Inferior parietal cortex (tissue), 1 donor: ENCODE results near the gene PFN2.
"Not testable (repeated sequence)": the region's sequence is repeated elsewhere in the genome, so short reads cannot be mapped to it uniquely, and the experiment has no call there.

Experiments used
- DNase-seq: peaks from one replicate; pipeline ENCODE4 v3.0.0-alpha.2; 2016; ENCODE audit errors: extremely low spot score

The PFN2 gene

GRCh38 chr3:149968216-149968615 lies 2.5 kb downstream of the PFN2 start:
- DNase-seq, result no peak

- peak; percentile 83 for DNase-seq
These were observed 3.5 kb downstream of the PFN2 start for GRCh38 chr3:149967086-149967685.

GRCh38 chr3:149965278-149965677 lies 5.4 kb downstream of the PFN2 start:
- DNase-seq, result no peak

DNA sequence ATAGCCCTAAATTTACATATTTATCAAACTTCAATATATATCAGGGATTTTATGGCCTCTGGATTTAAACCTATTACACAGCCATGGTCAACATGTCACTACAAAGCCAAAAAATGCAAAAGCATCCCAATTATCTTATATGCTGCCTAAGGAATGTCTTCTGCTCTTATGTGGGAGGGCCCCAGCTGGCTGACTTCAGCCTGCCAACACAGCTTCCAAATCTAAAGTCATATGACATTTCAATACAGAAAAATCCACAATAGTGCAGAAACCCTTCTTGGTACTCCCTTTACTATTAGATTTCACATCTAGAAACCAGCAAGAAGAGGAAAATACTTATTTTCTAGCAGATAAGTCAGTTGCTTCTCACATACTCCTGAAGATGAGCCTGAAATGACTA lies 6.4 kb downstream of the PFN2 start:
- no peak for DNase-seq

DNA sequence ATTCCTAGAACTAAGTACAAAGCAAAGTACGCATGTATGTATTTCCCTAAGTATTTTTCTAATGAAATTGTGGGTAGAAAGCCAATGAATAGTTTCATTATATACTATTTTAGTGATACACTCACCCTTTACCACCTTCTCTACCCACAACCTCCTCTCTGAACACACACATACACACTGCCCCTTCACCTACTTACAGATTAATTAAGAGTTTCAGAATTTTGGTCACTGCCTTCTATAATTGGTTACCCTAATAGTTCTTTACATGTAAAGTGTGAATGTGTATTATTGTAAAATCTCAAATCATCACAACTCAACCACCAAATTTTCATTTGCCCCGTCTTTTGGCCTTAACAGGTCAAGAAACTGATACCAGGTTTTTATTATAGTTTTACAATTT lies 7.2 kb downstream of the PFN2 start:
- no peak for DNase-seq

- DNase-seq, result no peak
These were observed 11.3 kb downstream of the PFN2 start for GRCh38 chr3:149959443-149959842.

DNA sequence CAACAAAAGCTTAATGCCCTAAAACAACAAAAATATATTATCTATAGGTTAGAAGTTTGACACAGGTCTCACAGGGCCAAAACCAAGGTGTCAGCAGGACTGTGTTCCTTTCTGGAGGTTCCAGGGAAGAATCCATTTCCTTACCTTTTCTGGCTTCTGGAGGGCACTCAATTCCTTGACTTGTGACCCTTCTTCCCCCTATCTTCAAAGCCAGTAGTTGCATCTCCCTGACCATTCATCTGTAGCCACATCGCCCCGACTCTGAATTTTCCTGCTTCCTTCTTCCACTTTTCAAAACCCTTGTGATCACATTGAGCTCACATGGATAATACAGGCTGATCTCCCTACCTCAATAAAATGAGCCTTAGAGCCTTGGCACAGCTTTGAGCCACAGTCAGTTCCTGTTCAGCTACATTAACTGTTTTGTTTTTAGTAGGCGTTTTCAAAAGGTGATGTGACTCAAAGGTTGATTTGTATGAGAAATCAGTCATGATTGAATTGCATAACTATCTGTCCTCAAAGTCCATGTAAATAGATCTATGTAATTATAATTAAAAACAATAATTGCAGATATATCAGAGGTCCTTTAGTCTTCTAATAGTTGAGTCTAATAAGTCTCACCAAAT lies 12.4 kb downstream of the PFN2 start:
- no peak for DNase-seq

DNA sequence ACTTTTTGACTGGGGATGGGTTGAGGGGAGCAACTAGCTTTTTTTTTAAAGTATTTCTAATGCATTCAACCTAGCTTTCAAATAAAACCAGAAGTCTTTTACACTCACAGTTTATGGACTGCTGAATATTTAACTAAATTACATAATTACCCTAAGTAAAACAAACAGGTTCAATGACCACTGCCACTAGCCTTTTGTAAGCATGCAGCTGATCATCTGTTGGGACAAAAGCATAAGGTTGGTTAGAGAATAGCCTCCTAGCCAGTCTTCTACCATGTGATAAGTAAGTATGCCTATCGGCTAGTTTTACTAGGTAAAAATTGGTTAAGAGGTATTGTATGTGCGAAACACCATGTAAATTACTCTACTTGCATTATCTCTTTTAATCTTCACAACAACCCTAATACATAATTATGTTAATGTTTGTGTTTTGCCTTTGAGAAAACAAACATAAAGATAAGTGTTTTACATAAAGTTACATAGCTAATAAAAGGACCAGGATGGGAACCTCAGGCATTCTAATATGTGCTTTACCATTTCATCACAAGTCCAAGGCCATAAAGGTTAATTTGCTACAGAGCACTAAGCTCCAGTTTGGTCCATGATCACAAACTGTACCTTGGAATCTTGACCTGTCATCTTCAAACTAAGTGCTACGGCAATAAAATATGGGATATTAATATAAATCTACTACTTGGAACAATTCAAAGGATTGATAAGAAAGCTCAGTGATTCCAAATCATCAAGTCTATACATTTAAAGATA lies 13.2 kb downstream of the PFN2 start:
- DNase-seq, result no peak

- DNase-seq, result no peak
These were observed 15.2 kb downstream of the PFN2 start for GRCh38 chr3:149955449-149955848.

DNA sequence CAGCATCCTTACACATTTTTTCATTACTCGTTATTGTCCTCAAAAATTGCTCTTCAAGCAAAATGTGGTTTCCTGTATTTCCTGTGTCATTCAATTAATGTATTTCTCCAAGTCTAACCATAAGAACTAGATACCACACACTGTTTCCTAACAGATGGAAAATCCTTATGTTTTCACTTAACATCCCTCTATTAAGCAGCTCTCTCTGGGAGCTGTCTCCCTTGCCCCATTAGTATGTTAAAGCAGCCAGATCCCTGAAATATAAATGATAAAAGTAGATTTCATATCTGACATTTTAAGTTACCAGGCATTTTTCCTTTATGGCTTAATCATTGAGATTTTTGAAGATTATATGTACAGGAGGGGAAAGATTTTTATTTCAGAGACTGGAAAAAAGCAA lies 15.9 kb downstream of the PFN2 start:
- no peak for DNase-seq

DNA sequence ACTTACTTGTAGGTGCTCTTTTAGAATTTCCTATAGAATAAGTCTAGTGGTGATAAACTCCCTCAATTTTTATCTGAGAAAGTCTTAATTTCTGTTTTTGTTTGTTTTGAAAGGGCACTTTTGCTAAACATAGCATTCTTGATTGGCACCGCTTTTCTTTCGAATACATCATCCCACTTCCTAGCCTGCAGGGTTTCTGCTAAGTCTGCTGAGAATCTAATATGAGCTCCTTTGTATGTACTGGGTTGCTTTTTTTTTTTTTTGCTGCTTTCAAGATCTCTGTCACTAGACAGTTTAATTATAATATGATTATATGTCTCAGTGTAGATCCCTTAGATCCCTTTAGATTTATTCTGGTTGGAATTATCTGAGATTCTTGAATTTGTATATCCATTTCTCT lies 21.5 kb downstream of the PFN2 start:
- no peak for DNase-seq

DNA sequence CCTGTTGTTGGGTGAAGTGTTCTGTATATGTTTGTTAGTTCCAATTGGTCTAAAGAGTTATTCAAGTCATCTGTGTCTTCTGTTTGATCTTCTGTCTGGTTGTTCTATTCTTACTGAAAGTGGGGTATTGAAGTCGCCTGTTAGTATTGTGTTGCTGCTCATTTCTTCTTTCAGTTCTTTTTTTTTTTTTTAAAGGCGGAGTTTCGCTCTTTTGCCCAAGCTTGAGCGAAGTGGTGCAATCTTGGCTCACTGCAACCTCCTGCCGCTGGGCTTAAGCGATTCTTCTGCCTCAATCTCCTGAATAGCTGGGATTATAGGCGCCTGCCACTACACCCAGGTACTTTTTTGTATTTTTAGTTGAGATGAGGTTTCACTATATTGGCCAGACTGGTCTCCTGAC lies 23.5 kb downstream of the PFN2 start:
- DNase-seq, result no peak

DNA sequence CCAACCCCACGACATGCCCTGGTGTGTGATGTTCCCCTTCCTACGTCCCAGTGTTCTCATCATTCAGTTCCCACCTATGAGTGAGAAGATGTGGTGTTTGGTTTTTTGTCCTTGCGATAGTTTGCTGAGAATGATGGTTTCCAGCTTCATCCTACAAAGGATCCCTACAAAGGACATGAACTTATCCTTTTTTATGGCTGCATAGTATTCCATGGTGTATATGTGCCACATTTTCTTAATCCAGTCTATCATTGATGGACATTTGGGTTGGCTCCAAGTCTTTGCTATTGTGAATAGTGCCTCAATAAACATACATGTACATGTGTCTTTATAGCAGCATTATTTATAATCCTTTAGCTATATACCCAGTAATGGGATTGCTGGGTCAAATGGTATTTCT lies 26.7 kb downstream of the PFN2 start:
- not testable (repeated sequence) for DNase-seq

DNA sequence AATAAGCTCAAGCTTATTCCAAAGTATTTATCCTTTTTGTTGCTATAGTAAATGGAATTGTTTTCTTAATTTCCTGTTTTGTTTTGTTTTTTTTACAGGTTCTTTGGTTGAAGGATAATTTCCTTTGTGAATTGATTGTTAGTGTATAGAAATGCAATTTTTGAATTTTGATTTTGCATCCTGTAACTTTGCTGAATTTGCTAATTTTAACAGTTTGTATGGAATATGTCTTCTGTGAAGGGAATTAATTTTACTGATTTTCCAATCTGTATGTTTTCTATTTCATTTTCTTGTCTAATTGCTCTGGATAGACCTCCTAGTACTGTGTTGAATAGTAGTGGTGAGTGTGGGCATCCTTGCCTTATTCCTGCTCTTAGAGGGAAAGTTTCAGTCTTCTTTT lies 28.3 kb downstream of the PFN2 start:
- DNase-seq, result no peak

DNA sequence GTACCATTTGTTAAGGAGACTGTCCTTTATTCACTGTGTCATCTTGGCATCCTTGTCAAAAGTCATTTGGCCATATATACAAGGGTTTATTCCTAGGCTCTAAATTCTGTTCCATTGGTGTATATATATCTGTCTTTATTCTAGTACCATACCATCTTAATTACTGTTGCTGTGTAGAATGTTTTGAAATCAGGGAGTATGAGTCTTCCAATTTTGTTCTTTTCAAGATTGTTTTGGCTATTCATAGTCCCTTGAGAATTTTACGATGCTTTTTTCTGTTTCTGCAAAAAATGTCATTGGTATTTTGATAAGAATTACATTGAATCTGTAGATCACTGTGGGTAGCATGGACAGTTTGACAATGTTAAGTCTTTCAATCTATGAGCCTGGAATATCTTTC lies 28.7 kb downstream of the PFN2 start:
- no peak for DNase-seq

GRCh38 chr3:149941186-149941585 lies 29.5 kb downstream of the PFN2 start:
- DNase-seq, result no peak

DNA sequence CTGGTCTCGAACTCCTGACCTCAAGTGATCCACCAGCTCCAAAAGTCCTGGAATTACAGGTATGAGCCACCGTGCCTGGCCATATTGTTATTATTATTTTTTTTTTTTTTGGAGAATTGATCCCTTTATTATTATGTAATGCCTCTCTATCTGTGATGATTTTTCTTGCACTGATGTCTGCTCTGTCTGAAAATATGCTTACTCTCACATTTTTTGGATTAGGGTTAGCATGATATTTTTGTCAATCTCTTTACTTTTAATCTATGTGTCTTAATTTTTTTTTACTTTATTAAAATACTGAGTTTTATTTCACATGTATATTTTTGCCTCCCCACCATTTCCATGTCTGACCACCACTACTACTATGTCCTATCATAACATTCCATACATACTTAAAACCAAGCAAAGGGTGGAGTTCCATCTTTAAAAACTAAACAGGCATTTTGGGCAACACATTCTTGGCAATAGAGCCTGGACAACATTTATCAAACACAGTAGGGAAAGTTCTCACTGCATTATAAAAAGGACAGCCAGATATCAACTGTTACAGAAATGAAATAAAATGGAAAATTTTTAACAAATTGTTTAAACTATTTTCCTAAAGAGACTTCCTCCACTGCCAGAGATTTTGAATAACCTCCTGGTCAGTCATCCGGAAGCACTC lies 32.2 kb downstream of the PFN2 start:
- DNase-seq, result not testable (repeated sequence)

GRCh38 chr3:149936812-149937230 lies 33.9 kb downstream of the PFN2 start:
- peak; percentile 57 for DNase-seq

DNA sequence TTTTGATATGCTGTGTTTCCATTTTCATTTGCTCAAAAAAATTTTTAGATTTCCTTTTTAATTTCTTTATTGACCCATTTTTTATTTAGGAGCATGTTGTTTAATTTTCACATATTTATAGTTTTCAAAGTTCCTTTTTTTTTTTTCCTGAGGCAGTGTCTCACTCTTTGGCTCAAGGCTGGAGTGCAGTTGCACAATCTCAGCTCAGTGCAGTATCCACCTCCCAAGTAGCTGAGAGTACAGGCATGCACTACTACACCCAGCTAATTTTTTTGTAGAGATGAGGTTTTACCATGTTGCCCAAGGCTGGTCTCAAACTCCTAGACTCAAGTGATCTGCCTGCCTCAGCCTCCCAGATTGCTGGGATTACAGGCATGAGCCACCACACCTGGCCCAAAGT lies 36.2 kb downstream of the PFN2 start:
- no peak for DNase-seq

DNA sequence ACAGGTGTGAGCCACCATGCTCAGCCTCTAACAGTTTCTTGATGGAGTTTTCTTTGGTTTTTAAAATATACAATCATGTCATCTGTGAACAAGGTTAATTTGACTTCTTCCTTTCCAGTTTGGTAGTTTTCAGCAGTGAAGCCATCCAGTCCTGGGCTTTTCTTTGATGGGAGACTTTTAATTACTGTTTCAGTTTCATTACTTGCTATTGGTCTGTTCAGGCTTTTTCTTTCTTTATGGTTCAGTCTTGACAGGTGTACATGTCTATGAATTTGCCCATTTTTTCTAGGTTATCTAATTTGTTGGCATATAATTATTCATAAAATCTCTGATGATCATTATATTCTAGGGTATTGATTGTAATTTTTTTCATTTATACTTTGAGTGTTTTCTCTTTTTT lies 36.8 kb downstream of the PFN2 start:
- no peak for DNase-seq

GRCh38 chr3:149933008-149933407 lies 37.7 kb downstream of the PFN2 start:
- no peak for DNase-seq

- DNase-seq, result no peak
These were observed 50.6 kb downstream of the PFN2 start for GRCh38 chr3:149920119-149920518.

- no peak for DNase-seq
These were observed 51.2 kb downstream of the PFN2 start for GRCh38 chr3:149919509-149919908.
